ENCODE measurements around the gene RBM33. TPM values are rescaled to one million over a fixed set of nuclear protein-coding genes. Genes with fewer than 3 reads are reported as not detected.

The RBM33 gene
- total and polyA plus RNA-seq, 5 donors: 16.6 to 39.1 (median 38.0) TPM

DNA sequence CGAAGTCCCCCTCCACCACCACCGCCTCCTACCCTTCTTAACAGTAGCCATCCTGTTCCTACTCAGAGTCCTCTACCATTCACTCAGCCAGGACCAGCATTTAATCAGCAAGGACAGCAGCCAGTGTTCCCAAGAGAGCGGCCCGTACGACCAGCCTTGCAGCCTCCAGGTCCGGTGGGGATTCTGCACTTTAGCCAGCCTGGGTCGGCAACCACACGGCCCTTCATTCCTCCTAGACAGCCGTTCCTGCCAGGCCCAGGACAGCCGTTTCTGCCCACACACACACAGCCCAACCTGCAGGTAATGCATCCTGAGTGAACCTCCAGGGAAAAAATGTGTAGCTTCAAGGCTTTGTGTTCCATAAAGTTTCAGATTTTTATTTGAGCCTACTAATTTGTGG is 93.6 kb downstream of the RBM33 start:
- H3K27ac ChIP-seq (ENCODE audit: low read length): no peak overlapping the region
- H3K4me3 ChIP-seq (ENCODE audit: low read length): no peak overlapping the region
- H3K27me3 ChIP-seq (ENCODE audit: control insufficient read depth, insufficient read depth): no peaks in the 10 kb centered on the region
- intact Hi-C loops (cut with DNase I): loop anchor here in 2 of 4 donors (10.0 kb wide), 1 partner anchor 143 kb away; no protein-coding TSS in a partner anchor
- ATAC-seq: no peak
- H3K9me3 ChIP-seq (ENCODE audit: control insufficient read depth, low read length): no peaks in the 10 kb centered on the region
- WGBS: 72% methylated on average over 10 of the region's 10 CpGs
- DNase-seq: no peak
- H3K4me1 ChIP-seq (ENCODE audit: control insufficient read depth, insufficient read depth, low read length): peaks cover 2% of the 10 kb centered on the region

DNA sequence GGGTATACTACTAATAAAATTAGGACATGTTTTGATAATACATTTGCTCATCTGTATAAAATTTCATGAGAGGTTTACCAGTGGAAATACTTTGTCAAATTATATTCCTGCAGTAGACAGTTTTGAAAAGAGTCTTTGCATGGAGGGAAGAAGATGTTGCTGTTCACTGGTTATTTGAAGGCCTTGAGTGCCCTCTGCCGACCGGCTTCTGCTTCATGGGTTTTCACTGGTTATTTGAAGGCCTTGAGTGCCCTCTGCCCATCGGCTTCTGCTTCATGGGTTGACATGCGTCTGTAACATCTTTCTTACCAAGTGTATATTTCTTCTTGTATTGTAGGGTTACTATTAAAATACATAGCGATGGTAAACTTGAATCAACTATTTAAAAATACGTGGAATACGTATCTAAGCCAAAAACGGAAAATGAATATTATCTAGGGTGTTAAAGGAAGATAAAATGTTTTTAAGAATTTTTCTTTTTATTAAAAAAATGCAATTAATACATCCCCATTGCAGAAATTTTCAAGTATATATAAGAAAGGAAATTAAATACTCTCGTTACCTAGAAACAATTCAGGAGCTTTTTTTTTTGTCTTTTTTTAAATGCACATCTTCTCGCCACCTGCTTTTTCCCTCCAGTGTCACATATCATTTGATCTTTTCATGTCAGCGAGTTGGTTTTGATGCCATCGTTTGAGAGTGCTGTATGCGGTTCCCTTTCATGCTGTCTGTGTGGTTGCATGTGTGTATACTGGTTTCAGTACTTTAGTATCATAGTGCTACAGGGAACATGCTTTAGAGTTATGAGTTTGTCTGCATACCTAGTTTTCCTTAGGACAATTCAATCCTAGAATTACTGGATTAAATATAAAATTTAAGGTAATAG is 94.4 kb downstream of the RBM33 start:
- WGBS: 67% methylated on average over 13 of the region's 13 CpGs
- H3K4me1 ChIP-seq (ENCODE audit: control insufficient read depth, insufficient read depth, low read length): peaks cover 1% of the 10 kb centered on the region

DNA sequence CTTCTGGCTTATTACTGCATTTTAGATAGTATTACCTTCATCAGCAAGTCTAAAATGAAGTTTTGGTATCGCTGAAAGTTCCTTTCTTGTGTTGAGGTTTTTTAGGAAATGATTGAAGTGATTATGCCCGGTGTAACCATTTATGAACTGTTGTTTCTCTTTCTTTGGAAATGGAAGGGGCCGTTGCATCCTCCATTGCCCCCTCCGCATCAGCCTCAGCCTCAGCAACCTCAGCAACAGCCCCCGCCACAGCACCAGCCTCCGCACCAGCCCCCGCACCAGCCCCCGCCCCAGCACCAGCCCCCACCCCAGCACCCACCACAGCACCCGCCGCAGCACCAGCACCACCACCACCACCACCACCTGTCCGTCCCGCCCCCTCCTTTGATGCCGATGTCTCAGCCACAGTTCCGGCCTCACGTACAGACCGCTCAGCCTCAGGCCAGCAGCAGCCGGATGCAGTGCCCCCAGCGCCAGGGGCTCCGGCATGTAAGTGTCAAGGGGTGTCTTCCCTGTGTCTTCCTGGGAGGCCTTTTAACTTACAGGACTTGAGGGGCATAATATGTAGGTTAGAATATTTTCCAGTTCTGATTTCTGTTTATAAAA is 95.2 kb downstream of the RBM33 start:
- Histone ChIP-seq H3K4me1 (ENCODE audit: control insufficient read depth, insufficient read depth, low read length) (no peaks in the 10 kb centered on the region), H3K4me3 (ENCODE audit: low read length) (no peak overlapping the region), H3K9me3 (ENCODE audit: control insufficient read depth, low read length) (no peaks in the 10 kb centered on the region), H3K27me3 (ENCODE audit: control insufficient read depth, insufficient read depth) (no peaks in the 10 kb centered on the region), H3K27ac (ENCODE audit: low read length) (no peak overlapping the region)
- WGBS: 90% methylated on average over 19 of the region's 19 CpGs
- ATAC-seq: peak in 1 of 2 donors; percentile 24
- intact Hi-C loops (cut with DNase I): loop anchor here (5.0 to 10.0 kb wide), 3 partner anchors 137 to 145 kb away; no protein-coding TSS in a partner anchor
- no peak for DNase-seq

More for the DNA sequence above, 94.4 kb downstream of the RBM33 start:
- ATAC-seq (peak; percentile 78 to 83), DNase-seq (peak; percentile 74 to 92 (median 81))
- Histone ChIP-seq H3K9me3 (ENCODE audit: control insufficient read depth, low read length) (no peaks in the 10 kb centered on the region), H3K27ac (ENCODE audit: low read length) (no peak overlapping the region), H3K27me3 (ENCODE audit: control insufficient read depth, insufficient read depth) (no peaks in the 10 kb centered on the region), H3K4me3 (ENCODE audit: low read length) (no peak overlapping the region)
- intact Hi-C loops (cut with DNase I): loop anchor here in 2 of 4 donors (10.0 kb wide), 1 partner anchor 144 kb away; no protein-coding TSS in a partner anchor

DNA sequence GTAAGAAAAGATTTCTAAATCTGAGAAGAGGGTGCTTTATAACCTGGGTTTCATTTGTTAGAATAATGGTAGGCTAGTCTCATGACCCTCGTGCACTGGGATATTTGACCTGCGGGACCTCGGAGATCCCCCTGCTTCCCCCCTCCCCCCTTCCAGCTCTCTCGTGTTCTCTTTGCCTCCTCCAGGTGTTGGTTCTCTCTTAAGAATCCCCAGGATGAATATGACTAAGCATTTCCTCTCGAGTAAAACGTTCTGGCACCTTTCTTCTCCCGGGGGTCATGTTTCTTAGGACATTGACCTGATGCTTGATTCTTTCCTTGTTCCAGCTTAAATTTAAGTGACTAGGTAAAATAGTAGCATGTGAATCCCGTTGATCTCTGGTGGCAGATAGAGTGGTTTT is 96.6 kb downstream of the RBM33 start:
- Histone ChIP-seq H3K9me3 (ENCODE audit: control insufficient read depth, low read length) (no peaks in the 10 kb centered on the region), H3K27ac (ENCODE audit: low read length) (no peak overlapping the region), H3K27me3 (ENCODE audit: control insufficient read depth, insufficient read depth) (no peaks in the 10 kb centered on the region), H3K4me3 (ENCODE audit: low read length) (no peak overlapping the region), H3K4me1 (ENCODE audit: control insufficient read depth, insufficient read depth, low read length) (no peaks in the 10 kb centered on the region)
- 61% methylated on average over 8 of the region's 8 CpGs for WGBS
- DNase-seq (no peak), ATAC-seq (no peak)
- intact Hi-C loops (cut with DNase I): loop anchor here in 2 of 4 donors (5.0 kb wide), 2 partner anchors 139 to 144 kb away; no protein-coding TSS in a partner anchor

DNA sequence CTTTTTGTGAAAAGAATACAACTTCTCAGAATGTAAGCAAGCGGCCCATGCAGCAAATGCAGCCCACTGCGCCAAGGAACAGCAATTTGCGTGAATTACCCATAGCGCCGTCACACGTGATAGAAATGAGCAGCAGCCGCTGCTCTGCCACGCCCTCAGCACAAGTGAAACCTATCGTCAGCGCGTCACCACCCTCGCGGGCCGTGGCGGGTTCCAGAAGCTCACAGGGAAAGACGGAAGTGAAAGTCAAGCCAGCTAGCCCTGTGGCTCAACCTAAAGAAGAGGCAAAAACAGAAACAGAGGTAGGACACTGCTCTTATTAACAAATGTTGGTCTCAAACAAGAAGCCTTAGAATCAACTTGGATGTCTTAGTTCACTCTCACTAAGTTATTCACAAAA is 97.3 kb downstream of the RBM33 start:
- H3K27me3 ChIP-seq (ENCODE audit: control insufficient read depth, insufficient read depth): no peaks in the 10 kb centered on the region
- H3K4me3 ChIP-seq (ENCODE audit: low read length): no peak overlapping the region
- no peaks in the 10 kb centered on the region for H3K9me3 ChIP-seq (ENCODE audit: control insufficient read depth, low read length)
- DNase-seq (peak in 2 of 3 donors; percentile 67 to 70), ATAC-seq (no peak)
- intact Hi-C loops (cut with DNase I): loop anchor here in 2 of 4 donors (5.0 kb wide), 2 partner anchors 140 to 145 kb away; no protein-coding TSS in a partner anchor
- 86% methylated on average over 16 of the region's 16 CpGs for WGBS
- H3K27ac ChIP-seq (ENCODE audit: low read length): no peak overlapping the region
- H3K4me1 ChIP-seq (ENCODE audit: control insufficient read depth, insufficient read depth, low read length): no peaks in the 10 kb centered on the region

DNA sequence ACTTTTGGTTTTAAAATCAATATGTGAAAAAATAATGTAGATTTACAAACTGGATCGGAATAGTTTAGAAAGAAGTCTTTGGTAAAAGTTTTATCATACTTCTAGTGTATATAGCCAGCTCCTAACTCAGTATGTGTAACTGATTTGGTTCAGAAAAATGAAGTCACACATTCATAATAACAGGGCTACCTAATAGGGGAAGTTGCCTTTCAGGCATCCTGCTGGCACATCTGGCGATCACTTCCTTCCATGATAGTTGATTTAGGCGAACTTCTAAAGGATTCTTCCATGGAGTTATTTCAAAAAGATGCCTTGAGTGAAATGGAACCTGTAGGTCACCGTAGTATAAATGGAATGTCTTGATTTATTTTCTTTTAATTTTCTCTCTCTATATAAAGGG is 98.7 kb downstream of the RBM33 start:
- 84% methylated on average over 4 of the region's 4 CpGs for WGBS
- no peak for DNase-seq
- Histone ChIP-seq H3K4me3 (ENCODE audit: low read length) (no peak overlapping the region), H3K27me3 (ENCODE audit: control insufficient read depth, insufficient read depth) (no peaks in the 10 kb centered on the region), H3K27ac (ENCODE audit: low read length) (no peak overlapping the region), H3K4me1 (ENCODE audit: control insufficient read depth, insufficient read depth, low read length) (no peaks in the 10 kb centered on the region), H3K9me3 (ENCODE audit: control insufficient read depth, low read length) (no peaks in the 10 kb centered on the region)
- intact Hi-C loops (cut with DNase I): loop anchor here in 2 of 4 donors (5.0 kb wide), 2 partner anchors 141 to 146 kb away; no protein-coding TSS in a partner anchor
- no peak for ATAC-seq

GRCh38 chr7:155744971-155745683 is 100.7 kb downstream of the RBM33 start:
- Histone ChIP-seq H3K9me3 (ENCODE audit: control insufficient read depth, low read length) (no peaks in the 10 kb centered on the region), H3K27ac (ENCODE audit: low read length) (no peak overlapping the region), H3K4me3 (ENCODE audit: low read length) (no peak overlapping the region), H3K27me3 (ENCODE audit: control insufficient read depth, insufficient read depth) (no peaks in the 10 kb centered on the region), H3K4me1 (ENCODE audit: control insufficient read depth, insufficient read depth, low read length) (peaks cover 6% of the 10 kb centered on the region)
- 83% methylated on average over 17 of the region's 17 CpGs for WGBS
- no peak for DNase-seq
- ATAC-seq: no peak
- intact Hi-C loops (cut with DNase I): loop anchor here in 2 of 4 donors (5.0 kb wide), 2 partner anchors 143 to 148 kb away; no protein-coding TSS in a partner anchor

DNA sequence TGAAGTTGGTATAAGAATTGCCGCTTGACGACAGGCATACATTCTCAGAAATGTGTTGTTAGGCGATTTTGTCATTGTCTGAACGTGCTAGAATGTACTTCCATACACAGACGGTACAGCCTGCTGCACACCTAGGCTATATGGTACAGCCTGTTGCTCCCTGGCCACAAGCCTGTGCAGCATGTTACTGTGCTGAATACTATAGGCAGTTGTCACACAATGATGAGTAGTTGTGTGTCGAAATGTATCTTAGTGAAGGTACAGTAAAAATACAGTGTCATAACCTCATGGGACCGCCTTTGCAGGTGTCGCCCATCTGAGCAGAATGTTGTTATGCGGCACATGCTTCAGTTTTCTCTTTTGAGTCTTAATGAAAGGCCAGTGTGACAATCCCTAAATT is 101.3 kb downstream of the RBM33 start:
- H3K4me3 ChIP-seq (ENCODE audit: low read length): no peak overlapping the region
- ATAC-seq: no peak
- intact Hi-C loops (cut with DNase I): no loop called here

DNA sequence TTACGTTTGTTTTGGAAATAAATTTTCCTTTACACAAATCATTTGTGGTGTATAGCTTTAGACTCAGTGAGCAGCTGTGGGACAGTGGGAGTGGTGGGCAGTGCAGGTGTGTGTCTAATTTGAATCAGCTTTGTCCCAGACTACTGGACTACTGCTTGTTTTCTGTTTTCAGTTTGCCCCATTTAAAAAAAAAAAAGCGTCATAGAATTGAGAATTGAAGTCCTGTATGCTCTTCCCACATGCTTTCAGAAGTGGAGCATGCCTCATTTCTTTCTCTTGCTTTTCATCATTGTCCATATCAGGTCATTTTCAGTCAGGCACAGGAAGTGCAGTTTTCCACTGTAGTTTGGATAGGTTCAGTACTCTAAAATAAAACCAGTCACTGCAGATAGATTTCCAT is 101.7 kb downstream of the RBM33 start:
- no peak overlapping the region for H3K4me3 ChIP-seq (ENCODE audit: low read length)
- H3K9me3 ChIP-seq (ENCODE audit: control insufficient read depth, low read length): no peaks in the 10 kb centered on the region
- intact Hi-C loops (cut with DNase I): no loop called here
- no peaks in the 10 kb centered on the region for H3K27me3 ChIP-seq (ENCODE audit: control insufficient read depth, insufficient read depth)
- ATAC-seq (no peak), DNase-seq (no peak)
- H3K4me1 ChIP-seq (ENCODE audit: control insufficient read depth, insufficient read depth, low read length): peaks cover 6% of the 10 kb centered on the region
- H3K27ac ChIP-seq (ENCODE audit: low read length): no peak overlapping the region
- WGBS: 73% methylated on average over 2 of the region's 2 CpGs

More for the DNA sequence above, 101.3 kb downstream of the RBM33 start:
- no peak overlapping the region for H3K27ac ChIP-seq (ENCODE audit: low read length)
- 93% methylated on average over 9 of the region's 9 CpGs for WGBS
- DNase-seq: no peak
- no peaks in the 10 kb centered on the region for H3K27me3 ChIP-seq (ENCODE audit: control insufficient read depth, insufficient read depth)
- peaks cover 6% of the 10 kb centered on the region for H3K4me1 ChIP-seq (ENCODE audit: control insufficient read depth, insufficient read depth, low read length)
- H3K9me3 ChIP-seq (ENCODE audit: control insufficient read depth, low read length): no peaks in the 10 kb centered on the region

DNA sequence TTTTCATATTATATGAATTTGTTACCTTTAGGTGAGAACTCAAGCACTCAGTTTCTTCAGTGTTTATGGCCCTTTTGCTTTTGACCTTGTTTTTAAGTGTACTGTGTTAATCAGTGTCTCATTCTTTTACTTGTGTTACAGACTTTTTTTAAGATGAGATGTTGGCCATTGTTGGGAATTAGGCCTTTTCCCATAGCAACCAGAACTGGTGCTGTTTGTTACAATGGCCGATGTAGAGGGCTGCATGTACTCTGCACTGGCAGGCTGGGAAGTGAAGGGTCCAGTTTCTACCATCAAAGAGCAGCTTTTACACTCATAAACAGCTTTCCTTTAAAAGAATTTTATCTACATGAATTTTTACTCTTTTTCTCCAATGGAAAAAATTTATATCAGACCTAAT is 102.7 kb downstream of the RBM33 start:
- no peaks in the 10 kb centered on the region for H3K27me3 ChIP-seq (ENCODE audit: control insufficient read depth, insufficient read depth)
- H3K9me3 ChIP-seq (ENCODE audit: control insufficient read depth, low read length): no peaks in the 10 kb centered on the region
- peaks cover 8% of the 10 kb centered on the region for H3K4me1 ChIP-seq (ENCODE audit: control insufficient read depth, insufficient read depth, low read length)
- ATAC-seq (no peak), DNase-seq (no peak)
- 86% methylated on average over 1 of the region's 1 CpG for WGBS
- intact Hi-C loops (cut with DNase I): no loop called here
- H3K4me3 ChIP-seq (ENCODE audit: low read length): no peak overlapping the region
- no peak overlapping the region for H3K27ac ChIP-seq (ENCODE audit: low read length)
